HepG2 (cell line): Measurements from ENCODE around the gene SOHLH2. TPM values are rescaled to one million over a fixed set of nuclear protein-coding genes. Genes with fewer than 3 reads are reported as not detected.

Source experiments
- ATAC-seq: fragments of 200-7000 bp; cut with Tn5 transposase; 3 replicates; pipeline ENCODE4 v1.9.1; 2020; ENCODE audit warnings: mild to moderate bottlenecking, moderate library complexity
- BruUV-seq: library from RNA; stranded (reverse); fragments of 400-500 nt; replicated peaks from 2 replicates; lab custom pipeline; 2021; lab: Mats Ljungman, UMichigan
- CTCF ChIA-PET: fragments of 300-600 bp; formaldehyde crosslinking; extraction: SDS; loops from one replicate; lab custom pipeline; 2021; ENCODE audit warnings: low total read pairs, inconsistent platforms, low intra/inter-chr PET ratio; lab: Yijun Ruan, JAX
- POLR2A ChIA-PET: fragments of 350-600 bp; sonication (Branson Sonifier 250); formaldehyde crosslinking; loops from one replicate; lab custom pipeline; 2020; ENCODE audit warnings: antibody characterized with exemption, inconsistent platforms; lab: Yijun Ruan, JAX
- DNase-seq: peaks from one replicate; pipeline ENCODE4 v3.0.0-alpha.2; 2015; ENCODE audit warnings: low spot score
- FAIRE-seq: peaks from 3 replicates; lab custom pipeline; 2011; peaks lifted over from hg19 to GRCh38; lab: Jason Lieb, UNC
- H2AFZ ChIP-seq: one replicate; pipeline ENCODE4 v1.6.1; 2011; ENCODE audit warnings: low read length, inconsistent platforms
- H3K27ac ChIP-seq: fragments of 300-600 bp; 3 replicates; pipeline ENCODE4 v1.8.0; 2011; ENCODE audit warnings: mixed run types, mild to moderate bottlenecking, mixed read lengths, low read length, inconsistent platforms; ENCODE audit not compliant: insufficient read depth; ENCODE audit errors: extremely low read length
- H3K27me3 ChIP-seq, 2 experiments: fragments of 200-600 bp in 1 of 2; 2 replicates in 1 of 2; 3 replicates in 1 of 2; pipeline versions ENCODE4 v1.6.0 to v1.8.0; 2011; ENCODE audit warnings: low read length in 2 of 2, mild to moderate bottlenecking in 2 of 2, moderate library complexity in 2 of 2, inconsistent platforms in 1 of 2; ENCODE audit not compliant: insufficient read depth in 2 of 2, control insufficient read depth in 1 of 2
- H3K36me3 ChIP-seq, 2 experiments: fragments of 200-600 bp in 1 of 2; replicated peaks in 1 of 2; 2 replicates in 1 of 2; 3 replicates in 1 of 2; pipeline versions ENCODE4 v1.5.1 to v1.8.0; 2011; ENCODE audit warnings: low read length in 2 of 2, inconsistent platforms in 1 of 2; ENCODE audit not compliant: insufficient read depth in 2 of 2, control insufficient read depth in 1 of 2
- H3K4me1 ChIP-seq: 2 replicates; pipeline ENCODE4 v1.5.1; 2012; ENCODE audit warnings: low read length, inconsistent platforms; ENCODE audit not compliant: insufficient read depth
- H3K4me2 ChIP-seq: 2 replicates; pipeline ENCODE4 v1.6.0; 2011; ENCODE audit warnings: low read depth, low read length, inconsistent platforms
- H3K4me3 ChIP-seq, 3 experiments: fragments of 200-600 bp in 1 of 3; sonication (generic), shearing (Covaris generic) in 1 of 3; replicated peaks in 1 of 3; 2 replicates each; pipeline ENCODE4 v1.5.1; 2011 to 2016; ENCODE audit warnings: low read length in 3 of 3, inconsistent platforms in 2 of 3, low read depth in 2 of 3, mild to moderate bottlenecking in 2 of 3, control low read depth in 1 of 3, mixed read lengths in 1 of 3; ENCODE audit not compliant: insufficient read depth in 1 of 3
- H3K79me2 ChIP-seq: one replicate; pipeline ENCODE4 v1.6.1; 2011; ENCODE audit warnings: low read length, inconsistent platforms; ENCODE audit not compliant: insufficient read depth
- H3K9ac ChIP-seq: 2 replicates; pipeline ENCODE4 v1.6.0; 2011; ENCODE audit warnings: mild to moderate bottlenecking, low read depth, low read length, inconsistent platforms; ENCODE audit not compliant: insufficient read depth
- H3K9me3 ChIP-seq: 2 replicates; pipeline ENCODE4 v1.5.1; 2012; ENCODE audit warnings: mild to moderate bottlenecking, low read length
- H4K20me1 ChIP-seq: 2 replicates; pipeline ENCODE4 v1.6.0; 2011; ENCODE audit warnings: inconsistent platforms, mild to moderate bottlenecking, low read length, moderate library complexity; ENCODE audit not compliant: insufficient read depth
- NR2F1 ChIP-seq, 2 experiments: fragments of 450-650 bp in 1 of 2; formaldehyde crosslinking in 1 of 2; IDR thresholded peaks; 2 replicates each; pipeline versions ENCODE4 v1.5.0 to v1.6.1; 2016 to 2020; ENCODE audit warnings: mild to moderate bottlenecking in 1 of 2, missing compliant biosample characterization in 1 of 2, missing genetic modification reagents in 1 of 2, moderate library complexity in 1 of 2
- POGZ ChIP-seq: sonication (generic); formaldehyde crosslinking; IDR thresholded peaks from 2 replicates; pipeline ENCODE4 v1.4.0; 2020; ENCODE audit warnings: mild to moderate bottlenecking, missing genetic modification reagents
- PRDM15 ChIP-seq: sonication (generic); formaldehyde crosslinking; IDR thresholded peaks from 2 replicates; pipeline ENCODE4 v1.4.0; 2020; ENCODE audit warnings: missing genetic modification reagents
- SOX5 ChIP-seq: IDR thresholded peaks from 2 replicates; pipeline ENCODE4 v1.6.1; 2016; ENCODE audit warnings: borderline replicate concordance
- ZNF225 ChIP-seq: sonication (generic); formaldehyde crosslinking; IDR thresholded peaks from 2 replicates; pipeline ENCODE4 v1.4.0; 2020; ENCODE audit warnings: mild to moderate bottlenecking, missing genetic modification reagents
- ZNF670 ChIP-seq: sonication (generic); formaldehyde crosslinking; IDR thresholded peaks from 2 replicates; pipeline ENCODE4 v1.8.0; 2022; ENCODE audit warnings: mild to moderate bottlenecking, missing genetic modification reagents, borderline replicate concordance
- ZNF691 ChIP-seq: sonication (generic); formaldehyde crosslinking; IDR thresholded peaks from 2 replicates; pipeline ENCODE4 v1.4.0; 2020; ENCODE audit warnings: missing genetic modification reagents, low read depth, mild to moderate bottlenecking, borderline replicate concordance
- ZNF709 ChIP-seq: sonication (generic); formaldehyde crosslinking; IDR thresholded peaks from 2 replicates; pipeline ENCODE4 v1.5.0; 2020; ENCODE audit warnings: mild to moderate bottlenecking, missing genetic modification reagents
- WGBS: methylation state at CpG from one replicate; pipeline ENCODE4 v1.1.6; 2017; ENCODE audit warnings: low lambda C conversion rate; 5-methylcytosine and 5-hydroxymethylcytosine counted together
- in situ Hi-C: cut with HindIII; loops from 2 replicates; pipeline ENCODE4 v1.10.0; 2017; ENCODE audit warnings: low pct_unique_long_range_greater_than_20kb; ENCODE audit not compliant: extremely low pct_ligation_motif_present
- intact Hi-C: fragments of 100-400 bp; cut with micrococcal nuclease; formaldehyde crosslinking; loops from one replicate; pipeline ENCODE4 v1.10.0; 2022; ENCODE audit not compliant: unreplicated experiment
- polyA plus RNA-seq, 8 experiments: library from polyadenylated mRNA; depleted of rRNA in 3 of 8; stranded (reverse) in 7 of 8; unstranded in 1 of 8; fragments of >200 nt; fragmentation: Illumina TruSeq in 4 of 8; extraction: Trizol in 4 of 8; gene quantifications; 2 replicates each; pipeline versions ENCODE4 v1.2.1 to v1.2.3, GENCODE V29; 2011 to 2016; ENCODE audit warnings: low read depth in 4 of 8, missing spikeins in 1 of 8, mixed read lengths in 1 of 8; ENCODE audit not compliant: insufficient read depth in 1 of 8
- total RNA-seq, 5 experiments: library from RNA; depleted of rRNA; stranded (reverse); fragments of >200 nt; fragmentation: Illumina TruSeq; extraction: Trizol; gene quantifications; 2 replicates each; pipeline ENCODE4 v1.2.3, GENCODE V29; 2016; ENCODE audit warnings: low read depth in 1 of 5

The SOHLH2 gene
- total and polyA plus RNA-seq, 2 of the 13 experiments (the other 11 are each of a cell fraction or from before 2014, with no cell fraction given) = not detected

GRCh38 chr13:36143738-36144137 lies 70.6 kb downstream of the SOHLH2 start:
- no peaks in the 10 kb centered on the region for H3K27me3 ChIP-seq
- POLR2A ChIA-PET = no interaction called here
- no peaks in the 10 kb centered on the region for H3K79me2 ChIP-seq
- no peak overlapping the region for H3K4me3 ChIP-seq
- H3K9ac ChIP-seq = no peak overlapping the region
- intact Hi-C loops = no loop called here
- CTCF ChIA-PET = no interaction called here
- no peaks in the 10 kb centered on the region for H4K20me1 ChIP-seq
- H2AFZ ChIP-seq = no peak overlapping the region
- H3K4me2 ChIP-seq = no peak overlapping the region
- no peaks in the 10 kb centered on the region for H3K36me3 ChIP-seq
- in situ Hi-C loops = no loop called here
- 38% methylated on average over 2 of the region's 2 CpGs for WGBS
- DNase-seq (no peak), FAIRE-seq (no peak), ATAC-seq (no peak)
- no peak for TF ChIP-seq ZNF670 (CRISPR knock-in tag)
- TF ChIP-seq POGZ = no peak
- TF ChIP-seq NR2F1 (CRISPR knock-in tag; IDR thresholded peaks at IDR 0.05) = no peak
- no peak for TF ChIP-seq ZNF225 (CRISPR knock-in tag)
- TF ChIP-seq PRDM15 (CRISPR knock-in tag) = no peak
- TF ChIP-seq ZNF709 (CRISPR knock-in tag) = no peak
- no peak for TF ChIP-seq ZNF691 (CRISPR knock-in tag)
- no peak for TF ChIP-seq SOX5
- no peaks in the 10 kb centered on the region for H3K9me3 ChIP-seq
- BruUV-seq = no TSS peak
- H3K27ac ChIP-seq = no peak overlapping the region
- H3K4me1 ChIP-seq = no peaks in the 10 kb centered on the region
